ENCODE data around the gene NFATC2.

GRCh38 chr20:51409192-51409880, 133.2 kb downstream of the NFATC2 start:
- no peak for TF ChIP-seq TCF7L2 (IDR thresholded peaks at IDR 0.05; ENCODE audit: borderline replicate concordance, extremely low read depth, insufficient read depth, insufficient read length)
- TF ChIP-seq POLR2AphosphoS5 (IDR thresholded peaks at IDR 0.05; ENCODE audit: low read depth, low read length): no peak
- no peak for TF ChIP-seq CTCF (IDR thresholded peaks at IDR 0.05 in 2 of 3, conservative IDR thresholded peaks at IDR 0.05 in 1 of 3; ENCODE audit: borderline replicate concordance in 1 of 3, insufficient read depth in 1 of 3, low read depth in 2 of 3, low read length in 2 of 3)
- no peak for TF ChIP-seq RAD21 (IDR thresholded peaks at IDR 0.05; ENCODE audit: low read depth)
- no peak for TF ChIP-seq REST (IDR thresholded peaks at IDR 0.05; ENCODE audit: low read depth)
- no peak for TF ChIP-seq POLR2A (IDR thresholded peaks at IDR 0.05; ENCODE audit: borderline replicate concordance, extremely low read depth, insufficient read depth, insufficient read length)
- TF ChIP-seq YY1 (IDR thresholded peaks at IDR 0.05; ENCODE audit: extremely low read depth, insufficient replicate concordance, low read depth, low read length): no peak
- TF ChIP-seq MAX (IDR thresholded peaks at IDR 0.05): no peak
- no peak for TF ChIP-seq FOSL1 (IDR thresholded peaks at IDR 0.05; ENCODE audit: low read depth)

All from HCT116 (cell line).